Heart left ventricle (tissue), 13 donors: ENCODE results near the gene TSKU.

Experiments used
- CTCF ChIP-seq, 12 donors: fragments of 200-600 bp; sonication (generic) in 4 of 12; IDR thresholded peaks; one replicate each; pipeline versions ENCODE4 v1.5.0 to v1.8.0; 2018 to 2022; ENCODE audit warnings: antibody characterized with exemption in 12 of 12, mild to moderate bottlenecking in 5 of 12
- POLR2A ChIP-seq, 2 donors: fragments of 450-650 bp; IDR thresholded peaks; one replicate each; pipeline ENCODE4 v1.6.1; 2017; ENCODE audit warnings: antibody characterized with exemption in 2 of 2, mild to moderate bottlenecking in 2 of 2, moderate library complexity in 2 of 2
- donor health status: ischemic (EF 13 %, LVEDD 7.1; RV severe dilation, severe dysfunction).
- donor health status: DM: no; HTN: yes; CAD: no.
- donor health status: DM: no; HTN: no; CAD: no.
- donor health status: ischemic (EF 25% LVEDD 6.9; RV normal size, moderate dysfunction).
- donor health status: ischemic (EF 25% LVEDD 5.7; RV mildly dilated, moderate dysfunction).
- donor health status: ischemic (EF 35%, LVEDD 5.7; RV mildly dilated, moderate dysfunction).
- donor health status: nonischemic (EF 11% LVEDD 7.7; RV severe dilation, severe dysfunction).
- donor health status: DM: yes; HTN: yes; CAD: no.
- donor health status: PGD.
- donor health status: ischemic (EF 29% LVEDD 5.4; RV normal size, mild dysfunction).
- donor health status: nonischemic (EF 23%, LVEDD 6.1; RV moderate dilation, normal function).

- TF ChIP-seq CTCF (IDR thresholded peaks at IDR 0.05) = no peak
- TF ChIP-seq POLR2A (IDR thresholded peaks at IDR 0.05) = no peak
Observed at GRCh38 chr11:76772100-76772782, 10.9 kb upstream of the TSKU start.
